A673 (cell line): ENCODE data around the gene DMBT1. TPM values are rescaled to one million over a fixed set of nuclear protein-coding genes. Genes with fewer than 3 reads are reported as not detected.

Experiments used
- BruUV-seq: library from RNA; stranded (reverse); fragments of 400-500 nt; replicated peaks from 2 replicates; lab custom pipeline; 2021; lab: Mats Ljungman, UMichigan
- CTCF ChIA-PET: fragments of 300-600 bp; sonication (Branson Sonifier 250); formaldehyde crosslinking; loops from one replicate; lab custom pipeline; 2022; ENCODE audit warnings: antibody characterized with exemption; lab: Charles Lee
- POLR2A ChIA-PET: fragments of 300-600 bp; sonication (Branson Sonifier 250); formaldehyde crosslinking; loops from one replicate; lab custom pipeline; 2022; ENCODE audit warnings: antibody characterized with exemption; ENCODE audit not compliant: low non-redundant PET; lab: Charles Lee
- DNase-seq: peaks from one replicate; pipeline ENCODE4 v3.0.0-alpha.2; 2015; ENCODE audit warnings: low spot score
- H3K27ac ChIP-seq: fragments of 200-600 bp; sonication (generic); 2 replicates; pipeline ENCODE4 v1.5.1; 2016; ENCODE audit warnings: mixed run types, low read depth, mild to moderate bottlenecking, mixed read lengths, antibody characterized with exemption, low read length; ENCODE audit not compliant: poor library complexity, severe bottlenecking
- H3K27me3 ChIP-seq: fragments of 200-600 bp; sonication (generic); replicated peaks from 2 replicates; pipeline ENCODE4 v1.6.1; 2017; ENCODE audit warnings: mixed run types, low read depth, mild to moderate bottlenecking, mixed read lengths, antibody characterized with exemption, low read length; ENCODE audit not compliant: insufficient read depth, poor library complexity
- H3K36me3 ChIP-seq: fragments of 200-600 bp; sonication (generic); 2 replicates; pipeline ENCODE4 v1.6.1; 2016; ENCODE audit warnings: mixed run types, mild to moderate bottlenecking, mixed read lengths, antibody characterized with exemption, low read length; ENCODE audit not compliant: insufficient read depth, poor library complexity, severe bottlenecking
- H3K4me1 ChIP-seq: fragments of 200-600 bp; sonication (generic); 2 replicates; pipeline ENCODE4 v1.6.1; 2017; ENCODE audit warnings: mixed run types, mild to moderate bottlenecking, mixed read lengths, antibody characterized with exemption, low read length; ENCODE audit not compliant: insufficient read depth, poor library complexity, severe bottlenecking
- H3K4me3 ChIP-seq: fragments of 200-600 bp; sonication (generic); 2 replicates; pipeline ENCODE4 v1.5.1; 2016; ENCODE audit warnings: low read depth, mixed run types, mild to moderate bottlenecking, mixed read lengths, low read length; ENCODE audit not compliant: poor library complexity, severe bottlenecking
- H3K9me3 ChIP-seq: fragments of 200-600 bp; sonication (generic); 2 replicates; pipeline ENCODE4 v1.6.1; 2016; ENCODE audit warnings: mixed run types, low read depth, mild to moderate bottlenecking, mixed read lengths, antibody characterized with exemption, low read length; ENCODE audit not compliant: poor library complexity, severe bottlenecking
- EZH2 ChIP-seq: fragments of 200-600 bp; sonication (generic); IDR thresholded peaks from 2 replicates; pipeline ENCODE4 v1.6.1; 2017; ENCODE audit warnings: borderline replicate concordance, low read depth, mild to moderate bottlenecking, mixed read lengths, antibody characterized with exemption, low read length; ENCODE audit not compliant: poor library complexity, severe bottlenecking
- intact Hi-C: fragments of 100-400 bp; cut with micrococcal nuclease; formaldehyde crosslinking; loops from one replicate; pipeline ENCODE4 v1.10.0; 2022; ENCODE audit not compliant: unreplicated experiment
- total RNA-seq: library from RNA; stranded (reverse); gene quantifications from 2 replicates; pipeline ENCODE4 v1.2.3, GENCODE V29; 2021
- TF ChIP-seq, protein P1 (sequence below): fragments of 300-800, 200-600 bp; sonication (generic); conservative IDR thresholded peaks from 2 replicates; pipeline ENCODE4 v1.5.1; 2017; ENCODE audit warnings: low read depth, mild to moderate bottlenecking, antibody characterized with exemption, low read length, moderate library complexity, mixed read lengths

The DMBT1 gene
- total RNA-seq, 1 experiment from 2014 or later = not detected

- intact Hi-C loops = no loop called here
- ChIA-PET POLR2A (no interaction called here), CTCF (no interaction called here)
- Histone ChIP-seq H3K9me3 (no peaks in the 10 kb centered on the region), H3K27ac (no peak overlapping the region), H3K36me3 (no peaks in the 10 kb centered on the region), H3K4me3 (no peak overlapping the region), H3K4me1 (no peaks in the 10 kb centered on the region), H3K27me3 (peaks cover 9% of the 10 kb centered on the region)
- TF ChIP-seq, protein P1, sequence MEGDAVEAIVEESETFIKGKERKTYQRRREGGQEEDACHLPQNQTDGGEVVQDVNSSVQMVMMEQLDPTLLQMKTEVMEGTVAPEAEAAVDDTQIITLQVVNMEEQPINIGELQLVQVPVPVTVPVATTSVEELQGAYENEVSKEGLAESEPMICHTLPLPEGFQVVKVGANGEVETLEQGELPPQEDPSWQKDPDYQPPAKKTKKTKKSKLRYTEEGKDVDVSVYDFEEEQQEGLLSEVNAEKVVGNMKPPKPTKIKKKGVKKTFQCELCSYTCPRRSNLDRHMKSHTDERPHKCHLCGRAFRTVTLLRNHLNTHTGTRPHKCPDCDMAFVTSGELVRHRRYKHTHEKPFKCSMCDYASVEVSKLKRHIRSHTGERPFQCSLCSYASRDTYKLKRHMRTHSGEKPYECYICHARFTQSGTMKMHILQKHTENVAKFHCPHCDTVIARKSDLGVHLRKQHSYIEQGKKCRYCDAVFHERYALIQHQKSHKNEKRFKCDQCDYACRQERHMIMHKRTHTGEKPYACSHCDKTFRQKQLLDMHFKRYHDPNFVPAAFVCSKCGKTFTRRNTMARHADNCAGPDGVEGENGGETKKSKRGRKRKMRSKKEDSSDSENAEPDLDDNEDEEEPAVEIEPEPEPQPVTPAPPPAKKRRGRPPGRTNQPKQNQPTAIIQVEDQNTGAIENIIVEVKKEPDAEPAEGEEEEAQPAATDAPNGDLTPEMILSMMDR = no peak
- no peak for TF ChIP-seq EZH2
- BruUV-seq = no TSS peak
- no peak for DNase-seq
Observed at GRCh38 chr10:122642726-122643605, 82.4 kb downstream of the DMBT1 start.

DNA sequence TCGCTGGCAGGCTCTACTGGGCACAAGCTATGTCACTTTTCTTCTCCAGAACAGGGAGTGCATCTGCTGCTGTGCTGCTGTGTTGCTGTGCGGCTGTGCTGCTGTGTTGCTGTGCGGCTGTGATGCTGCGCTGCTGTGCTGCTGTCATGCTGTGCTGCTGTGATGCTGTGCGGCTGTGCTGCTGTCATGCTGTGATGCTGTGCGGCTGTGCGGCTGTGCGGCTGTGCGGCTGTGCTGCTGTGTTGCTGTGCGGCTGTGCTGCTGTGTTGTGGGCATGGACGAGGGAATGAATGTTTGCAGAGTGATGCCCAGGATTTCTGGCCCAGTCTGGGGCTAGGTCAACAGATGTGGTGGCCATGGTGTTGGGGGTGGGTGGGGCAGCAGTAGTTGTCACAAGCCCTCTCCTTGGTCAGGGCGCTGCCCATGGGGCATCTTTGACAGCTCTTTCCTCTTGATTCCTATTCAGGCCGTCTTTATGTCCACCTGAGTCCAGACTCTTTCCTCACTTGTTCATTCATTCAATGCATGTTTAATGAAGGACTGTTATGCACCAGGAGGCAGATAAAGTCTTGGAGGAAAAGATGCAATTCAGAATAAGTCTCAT, 83.5 kb downstream of the DMBT1 start:
- Histone ChIP-seq H3K4me3 (no peak overlapping the region), H3K9me3 (no peaks in the 10 kb centered on the region), H3K27me3 (peaks cover 9% of the 10 kb centered on the region), H3K27ac (no peak overlapping the region), H3K36me3 (no peaks in the 10 kb centered on the region), H3K4me1 (no peaks in the 10 kb centered on the region)
- TF ChIP-seq, protein P1 = no peak
- intact Hi-C loops = no loop called here
- BruUV-seq = no TSS peak
- CTCF ChIA-PET = no interaction called here
- DNase-seq = no peak
- POLR2A ChIA-PET = no interaction called here

DNA sequence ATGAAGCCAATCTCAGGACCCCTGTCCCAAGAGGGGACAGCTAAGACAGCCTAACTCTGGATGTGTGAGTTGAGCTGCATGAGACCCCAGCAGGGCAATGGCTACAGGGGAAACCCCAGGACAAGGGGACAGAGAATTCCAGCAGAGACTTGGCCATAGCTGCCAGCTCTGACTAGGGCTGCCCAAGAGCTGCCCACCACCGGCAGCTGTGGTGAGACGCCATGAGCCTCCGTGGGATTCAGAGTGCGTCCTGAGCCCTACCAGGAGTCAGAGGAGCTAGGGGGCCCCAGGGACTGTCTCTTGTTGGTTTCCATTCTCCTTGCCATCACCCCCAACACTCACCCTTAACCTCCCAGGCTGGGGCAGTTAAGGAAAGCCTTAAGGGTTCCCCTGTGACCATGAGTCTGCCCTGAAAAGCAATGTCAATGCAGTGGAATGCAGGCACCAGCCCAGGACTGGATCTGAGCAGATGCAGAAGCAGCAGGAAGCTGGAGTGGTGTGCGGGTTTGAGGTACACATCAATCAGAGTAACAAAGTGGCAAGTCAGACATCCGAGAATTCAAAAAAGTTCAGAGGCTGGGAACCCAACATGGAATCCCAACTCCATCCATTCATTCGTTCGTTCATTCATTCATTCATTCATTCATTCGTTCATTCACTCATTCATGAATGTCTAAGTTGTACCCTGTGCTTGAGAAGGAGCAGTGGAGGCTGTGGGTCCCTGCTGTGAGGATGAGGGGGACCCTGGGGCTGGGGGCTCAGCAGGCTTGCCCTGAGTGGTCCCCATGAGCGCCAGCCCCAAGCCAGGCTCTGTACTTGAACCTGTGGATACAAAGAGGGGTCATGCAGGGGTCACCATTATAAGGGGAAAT, 86.2 kb downstream of the DMBT1 start:
- H3K36me3 ChIP-seq = no peaks in the 10 kb centered on the region
- no TSS peak for BruUV-seq
- no peaks in the 10 kb centered on the region for H3K4me1 ChIP-seq
- H3K27me3 ChIP-seq = peaks cover 24% of the 10 kb centered on the region
- no peaks in the 10 kb centered on the region for H3K9me3 ChIP-seq
- CTCF ChIA-PET = interaction anchor here (0.5 kb wide), 1 partner anchor 510 kb away, joined by 3 read pairs; no protein-coding TSS in a partner anchor
- intact Hi-C loops = loop anchor here (5.0 kb wide), 1 partner anchor 911 kb away; no protein-coding TSS in a partner anchor
- POLR2A ChIA-PET = no interaction called here
- TF ChIP-seq, protein P1 = no peak
- TF ChIP-seq EZH2 = no peak
- no peak for DNase-seq
- H3K4me3 ChIP-seq = no peak overlapping the region
- no peak overlapping the region for H3K27ac ChIP-seq
